Hepatocyte (in vitro differentiated cells): Measurements from ENCODE around the gene ZNF438. TPM values are rescaled to one million over a fixed set of nuclear protein-coding genes. Genes with fewer than 3 reads are reported as not detected.

Source experiments
- DNase-seq: peaks from one replicate; pipeline ENCODE4 v3.0.0-alpha.2; 2016; ENCODE audit warnings: low spot score
- H2AFZ ChIP-seq: fragments of 200-600 bp; sonication (generic); 2 replicates; pipeline ENCODE4 v1.6.0; 2016; ENCODE audit warnings: antibody characterized with exemption, mild to moderate bottlenecking
- H3K27ac ChIP-seq: fragments of 200-600 bp; sonication (generic); 2 replicates; pipeline ENCODE4 v1.5.1; 2016; ENCODE audit warnings: mild to moderate bottlenecking
- H3K27me3 ChIP-seq: fragments of 200-600 bp; sonication (generic); 2 replicates; pipeline ENCODE4 v1.6.1; 2016
- H3K36me3 ChIP-seq: fragments of 200-600 bp; sonication (generic); replicated peaks from 2 replicates; pipeline ENCODE4 v1.5.1; 2016; ENCODE audit warnings: low read depth; ENCODE audit not compliant: insufficient read depth
- H3K4me1 ChIP-seq: fragments of 200-600 bp; sonication (generic); 2 replicates; pipeline ENCODE4 v1.5.1; 2016; ENCODE audit warnings: mild to moderate bottlenecking, moderate library complexity; ENCODE audit not compliant: insufficient read depth
- H3K4me2 ChIP-seq: fragments of 200-600 bp; sonication (generic); 2 replicates; pipeline ENCODE4 v1.6.0; 2016
- H3K4me3 ChIP-seq: fragments of 200-600 bp; sonication (generic); 2 replicates; pipeline ENCODE4 v1.5.1; 2016; ENCODE audit warnings: mild to moderate bottlenecking
- H3K79me2 ChIP-seq: fragments of 200-600 bp; sonication (generic); 2 replicates; pipeline ENCODE4 v1.6.0; 2017; ENCODE audit warnings: mild to moderate bottlenecking
- H3K9me2 ChIP-seq: fragments of 200-600 bp; sonication (generic); replicated peaks from 2 replicates; pipeline ENCODE4 v1.6.0; 2017; ENCODE audit warnings: mild to moderate bottlenecking; ENCODE audit not compliant: insufficient read depth
- H3K9me3 ChIP-seq: fragments of 200-600 bp; sonication (generic); 2 replicates; pipeline ENCODE4 v1.5.1; 2016; ENCODE audit warnings: low read depth, mild to moderate bottlenecking
- H4K20me1 ChIP-seq: fragments of 200-600 bp; sonication (generic); 2 replicates; pipeline ENCODE4 v1.6.0; 2016; ENCODE audit warnings: mild to moderate bottlenecking; ENCODE audit not compliant: insufficient read depth, poor library complexity, severe bottlenecking
- EZH2 ChIP-seq: fragments of 200-600 bp; sonication (generic); IDR thresholded peaks from 2 replicates; pipeline ENCODE4 v1.6.1; 2016; ENCODE audit warnings: antibody characterized with exemption, mild to moderate bottlenecking, borderline replicate concordance
- EZH2phosphoT487 ChIP-seq: fragments of 200-600 bp; sonication (generic); IDR thresholded peaks from one replicate; pipeline ENCODE4 v1.6.1; 2018; ENCODE audit warnings: antibody characterized with exemption, mild to moderate bottlenecking, low read depth, moderate library complexity; ENCODE audit not compliant: unreplicated experiment, severe bottlenecking
- WGBS: methylation state at CpG from one replicate; pipeline ENCODE4 v1.1.6; 2016; ENCODE audit warnings: low lambda C conversion rate; ENCODE audit errors: missing lambda C conversion rate; 5-methylcytosine and 5-hydroxymethylcytosine counted together
- polyA plus RNA-seq: library from polyadenylated mRNA; unstranded; fragments of >200 nt; fragmentation: Nextera tagmentation; extraction: Ambion mirVana; gene quantifications from 2 replicates; pipeline ENCODE4 v1.2.1, GENCODE V29; 2016
- total RNA-seq: library from RNA; depleted of rRNA; stranded (reverse); fragments of >200 nt; gene quantifications from 2 replicates; pipeline ENCODE4 v1.2.3, GENCODE V29; 2014
- TF ChIP-seq, protein P1 (sequence below): fragments of 200-600 bp; sonication (generic); IDR thresholded peaks from 2 replicates; pipeline ENCODE4 v1.5.1; 2016; ENCODE audit warnings: antibody characterized with exemption, mild to moderate bottlenecking; ENCODE audit not compliant: poor library complexity

ZNF438 gene
- total and polyA plus RNA-seq, 2 experiments from 2014 or later = 2.3 to 5.0 TPM

DNA sequence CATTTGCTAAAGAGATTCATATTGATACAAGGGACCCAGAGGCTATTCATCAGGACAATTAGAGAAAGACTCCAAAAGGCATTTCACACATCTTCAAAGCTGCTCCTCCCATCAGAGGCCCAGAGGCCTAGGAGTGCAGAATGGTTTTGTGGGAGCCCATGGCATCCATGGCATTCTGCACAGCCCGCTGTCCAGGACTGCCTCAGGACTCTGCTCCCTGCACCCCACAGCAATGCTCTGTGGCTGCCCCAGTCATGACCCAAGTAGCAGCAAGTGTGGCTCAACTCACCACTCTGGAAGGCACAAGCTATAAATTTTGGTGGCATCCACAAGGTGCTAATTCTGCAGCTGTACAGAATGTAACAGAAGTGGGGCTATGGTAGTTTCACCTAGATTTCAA, 38.5 kb downstream of the ZNF438 start:
- no peaks in the 10 kb centered on the region for H3K36me3 ChIP-seq
- no peaks in the 10 kb centered on the region for H3K27me3 ChIP-seq
- H3K79me2 ChIP-seq = peaks cover 3% of the 10 kb centered on the region
- H4K20me1 ChIP-seq = no peaks in the 10 kb centered on the region
- no peak overlapping the region for H2AFZ ChIP-seq
- H3K4me1 ChIP-seq = no peaks in the 10 kb centered on the region
- no peak overlapping the region for H3K27ac ChIP-seq
- H3K9me2 ChIP-seq = no peaks in the 10 kb centered on the region
- no peak overlapping the region for H3K4me3 ChIP-seq
- 100% methylated on average over 1 of the region's 1 CpG for WGBS
- H3K4me2 ChIP-seq = no peak overlapping the region
- DNase-seq = no peak
- TF ChIP-seq, protein P1, sequence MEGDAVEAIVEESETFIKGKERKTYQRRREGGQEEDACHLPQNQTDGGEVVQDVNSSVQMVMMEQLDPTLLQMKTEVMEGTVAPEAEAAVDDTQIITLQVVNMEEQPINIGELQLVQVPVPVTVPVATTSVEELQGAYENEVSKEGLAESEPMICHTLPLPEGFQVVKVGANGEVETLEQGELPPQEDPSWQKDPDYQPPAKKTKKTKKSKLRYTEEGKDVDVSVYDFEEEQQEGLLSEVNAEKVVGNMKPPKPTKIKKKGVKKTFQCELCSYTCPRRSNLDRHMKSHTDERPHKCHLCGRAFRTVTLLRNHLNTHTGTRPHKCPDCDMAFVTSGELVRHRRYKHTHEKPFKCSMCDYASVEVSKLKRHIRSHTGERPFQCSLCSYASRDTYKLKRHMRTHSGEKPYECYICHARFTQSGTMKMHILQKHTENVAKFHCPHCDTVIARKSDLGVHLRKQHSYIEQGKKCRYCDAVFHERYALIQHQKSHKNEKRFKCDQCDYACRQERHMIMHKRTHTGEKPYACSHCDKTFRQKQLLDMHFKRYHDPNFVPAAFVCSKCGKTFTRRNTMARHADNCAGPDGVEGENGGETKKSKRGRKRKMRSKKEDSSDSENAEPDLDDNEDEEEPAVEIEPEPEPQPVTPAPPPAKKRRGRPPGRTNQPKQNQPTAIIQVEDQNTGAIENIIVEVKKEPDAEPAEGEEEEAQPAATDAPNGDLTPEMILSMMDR = no peak
- TF ChIP-seq EZH2phosphoT487 (no peak), EZH2 (no peak)
- H3K9me3 ChIP-seq = peaks cover 4% of the 10 kb centered on the region

DNA sequence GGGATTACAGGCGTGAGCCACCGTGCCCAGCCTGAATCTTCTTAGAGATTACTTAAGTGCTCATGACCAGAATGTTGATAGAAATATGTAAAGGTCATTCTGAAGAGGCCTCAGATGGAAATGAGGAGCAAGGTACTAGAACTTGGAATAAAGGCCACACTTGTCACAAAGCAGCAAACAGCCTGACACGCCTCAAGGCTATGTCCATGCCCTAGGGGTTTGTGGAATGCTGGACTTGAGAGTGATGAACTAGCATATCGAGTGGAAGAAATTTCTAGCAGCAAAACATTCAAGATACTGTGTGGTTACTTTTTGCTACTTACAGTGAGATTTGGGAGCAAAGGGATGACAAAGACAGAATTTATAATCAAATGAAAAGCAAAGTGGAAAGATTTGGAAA, 39.0 kb downstream of the ZNF438 start:
- no peaks in the 10 kb centered on the region for H3K36me3 ChIP-seq
- no peaks in the 10 kb centered on the region for H3K9me2 ChIP-seq
- peaks cover 4% of the 10 kb centered on the region for H3K9me3 ChIP-seq
- no peak for DNase-seq
- no peak overlapping the region for H3K4me2 ChIP-seq
- H3K27me3 ChIP-seq = no peaks in the 10 kb centered on the region
- no peaks in the 10 kb centered on the region for H4K20me1 ChIP-seq
- 93% methylated on average over 4 of the region's 4 CpGs for WGBS
- H3K4me3 ChIP-seq = no peak overlapping the region
- TF ChIP-seq EZH2 (no peak), EZH2phosphoT487 (no peak)
- TF ChIP-seq, protein P1 = no peak
- H2AFZ ChIP-seq = no peak overlapping the region
- no peak overlapping the region for H3K27ac ChIP-seq
- H3K79me2 ChIP-seq = peaks cover 2% of the 10 kb centered on the region
- no peaks in the 10 kb centered on the region for H3K4me1 ChIP-seq

DNA sequence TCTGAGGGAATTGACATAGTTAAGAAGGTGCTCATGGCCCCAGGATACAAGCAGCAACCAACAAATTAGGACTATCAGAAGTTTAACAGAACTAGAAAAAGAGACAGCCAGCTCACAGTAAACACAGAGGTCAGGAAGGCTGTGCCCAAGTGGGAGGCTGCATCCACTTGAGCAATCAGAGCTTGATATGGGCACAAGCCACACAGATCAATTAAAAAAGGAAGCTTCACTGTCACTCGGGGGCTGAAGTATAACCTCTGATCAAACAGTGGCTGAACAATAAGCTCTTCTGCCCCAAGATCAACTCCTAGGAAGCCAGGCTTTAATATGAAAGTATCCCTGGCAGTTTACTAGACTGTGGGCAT, 40.0 kb downstream of the ZNF438 start:
- WGBS = 92% methylated on average over 1 of the region's 1 CpG
- no peaks in the 10 kb centered on the region for H4K20me1 ChIP-seq

More for the DNA sequence above, 40.0 kb downstream of the ZNF438 start:
- no peak for DNase-seq
- TF ChIP-seq, protein P1 = no peak
- TF ChIP-seq EZH2phosphoT487 (no peak), EZH2 (no peak)
- Histone ChIP-seq H3K27ac (no peak overlapping the region), H3K9me2 (no peaks in the 10 kb centered on the region), H3K27me3 (no peaks in the 10 kb centered on the region), H3K4me1 (no peaks in the 10 kb centered on the region), H3K9me3 (peaks cover 4% of the 10 kb centered on the region), H3K4me2 (no peak overlapping the region), H3K4me3 (no peak overlapping the region), H3K79me2 (no peaks in the 10 kb centered on the region), H3K36me3 (no peaks in the 10 kb centered on the region), H2AFZ (no peak overlapping the region)
